Ammon's horn (tissue), 1 donor: ENCODE measurements around the gene HEMGN.

Experiments
- DNase-seq: peaks from one replicate; pipeline ENCODE4 v3.0.0-alpha.2; 2016; ENCODE audit warnings: low spot score

The HEMGN gene

GRCh38 chr9:97895695-97896332, 42.2 kb downstream of the HEMGN start:
- DNase-seq: no peak

DNA sequence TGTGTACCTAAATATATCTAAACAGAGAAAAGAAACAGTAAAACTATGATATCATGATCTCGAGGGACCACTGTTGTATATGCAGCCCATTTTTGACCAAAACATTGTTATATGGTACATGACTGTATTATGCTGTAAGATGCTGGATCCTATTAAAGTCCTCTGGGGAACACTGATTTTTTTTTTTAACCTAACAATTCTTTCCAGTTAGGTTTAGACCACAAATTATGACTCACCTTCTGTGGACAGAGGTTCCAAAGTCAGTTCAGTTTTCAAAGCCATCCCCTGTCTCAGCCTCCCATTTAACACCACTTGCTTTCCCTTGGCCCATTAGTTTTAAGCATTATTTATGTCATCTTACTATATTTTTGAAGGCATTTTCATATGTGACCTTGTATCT, 42.8 kb downstream of the HEMGN start:
- DNase-seq: no peak

DNA sequence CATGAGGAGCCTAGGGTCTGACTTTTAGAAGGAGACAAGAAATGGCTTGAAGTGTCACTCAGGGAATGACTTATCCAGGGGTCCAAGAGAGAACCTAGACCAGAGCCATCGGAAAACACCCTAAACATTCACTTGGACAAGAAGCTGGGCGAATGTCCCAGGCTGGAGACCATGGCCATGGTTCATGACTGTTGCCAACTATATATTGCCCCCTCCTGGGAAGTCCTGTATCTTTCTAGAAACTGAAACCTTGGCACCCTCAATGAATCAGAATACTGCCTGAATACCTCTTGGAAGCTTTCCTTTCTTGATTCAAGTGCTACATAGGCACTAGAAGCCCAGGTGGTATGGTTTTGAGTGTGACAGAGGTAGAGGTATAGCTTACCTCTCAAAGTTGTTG, 45.6 kb downstream of the HEMGN start:
- DNase-seq: no peak

GRCh38 chr9:97891736-97892135, 46.2 kb downstream of the HEMGN start:
- DNase-seq: no peak

DNA sequence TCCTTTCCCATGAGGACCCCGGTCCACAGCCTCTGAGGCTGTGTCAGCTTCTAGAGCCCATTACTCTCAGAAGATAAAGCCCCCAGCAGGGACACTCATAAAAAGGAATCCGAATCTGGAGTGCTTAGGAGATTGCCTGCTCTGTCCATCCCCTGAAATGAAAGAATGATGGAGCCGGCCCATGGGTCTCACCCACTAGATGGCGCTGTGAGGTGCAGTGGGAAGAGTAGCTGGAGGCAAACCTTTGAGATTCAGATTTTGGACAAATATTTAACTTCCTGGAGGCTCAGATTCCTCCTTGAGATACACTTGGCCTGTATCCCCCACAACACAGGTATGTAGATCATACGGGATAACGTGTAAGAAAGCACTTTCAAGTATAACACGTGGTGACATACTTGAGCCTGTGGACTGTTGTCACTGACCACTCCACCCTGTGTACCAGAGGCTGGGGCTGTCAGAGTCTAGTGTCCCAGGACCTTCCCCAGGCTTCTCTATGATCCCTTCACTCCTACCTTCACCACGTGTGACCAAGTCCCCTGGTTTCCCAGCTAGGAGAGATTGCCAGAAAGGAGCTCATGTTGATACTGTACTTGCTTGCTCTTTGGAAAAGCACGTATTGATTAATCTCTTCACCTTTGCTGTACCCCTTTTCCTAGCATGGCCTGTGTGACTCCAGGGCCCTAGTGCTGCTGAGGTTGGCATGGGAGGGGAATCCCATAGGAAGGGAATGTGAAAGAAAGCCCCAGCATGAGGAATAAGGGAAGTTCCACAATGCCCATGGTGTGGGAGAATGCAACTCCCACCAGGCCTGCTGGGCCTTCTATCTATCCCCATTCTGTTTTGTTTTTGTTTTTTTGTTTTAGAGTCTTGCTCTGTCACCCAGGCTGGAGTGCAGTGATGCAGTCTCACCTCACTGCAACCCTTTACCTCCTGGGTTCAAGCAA, 47.8 kb downstream of the HEMGN start:
- DNase-seq: no peak

- DNase-seq: no peak
Observed at GRCh38 chr9:97880336-97880735, 57.6 kb downstream of the HEMGN start.
